ENCODE results near the gene CERS6.

DNA sequence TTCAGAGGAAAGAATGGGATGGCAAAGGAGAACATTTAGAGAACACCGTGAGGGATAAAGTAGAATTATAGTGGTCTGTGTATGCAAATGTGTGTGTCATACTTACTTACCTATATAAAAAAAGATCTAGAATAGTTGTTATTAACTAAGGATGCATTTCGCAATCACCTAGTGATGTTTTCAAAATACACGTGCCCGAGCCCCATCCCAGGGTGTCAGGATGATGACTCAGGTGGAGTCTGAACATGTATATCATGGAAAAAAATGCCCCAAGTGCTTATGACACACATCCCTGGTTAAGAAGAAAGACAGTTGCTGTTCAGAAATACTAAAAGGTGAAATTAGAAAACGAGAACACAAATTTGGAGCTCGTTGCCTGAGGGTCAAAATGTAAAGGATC, 109.0 kb downstream of the CERS6 start:
- no peak for TF ChIP-seq EZH2phosphoT487 (IDR thresholded peaks at IDR 0.05; ENCODE audit: low read depth, severe bottlenecking, unreplicated experiment)
- no peak for TF ChIP-seq CTCF (IDR thresholded peaks at IDR 0.05; ENCODE audit: poor library complexity)
